Skeletal muscle cell (primary cell): ENCODE data around the gene RPRD1A.
"Not testable (repeated sequence)": the region's sequence is repeated elsewhere in the genome, so short reads cannot be mapped to it uniquely, and the experiment has no call there.

ENCODE experiments used
- DNase-seq: peaks from one replicate; pipeline ENCODE4 v3.0.0-alpha.2; 2010; ENCODE audit warnings: low read depth
- H3K4me3 ChIP-seq: 2 replicates; pipeline ENCODE4 v1.5.1; 2011; ENCODE audit warnings: low read depth, mild to moderate bottlenecking, control low read depth, low read length, moderate library complexity

RPRD1A gene

GRCh38 chr18:36083729-36084128, 16.4 kb upstream of the RPRD1A start:
- DNase-seq = no peak
- no peak overlapping the region for H3K4me3 ChIP-seq

- H3K4me3 ChIP-seq, DNase-seq: not testable (repeated sequence)
Measured at GRCh38 chr18:36081118-36081517, 13.8 kb upstream of the RPRD1A start.

- peak; percentile 30 for DNase-seq
Measured at GRCh38 chr18:36078751-36079529, 11.6 kb upstream of the RPRD1A start.

GRCh38 chr18:36077764-36078163, 10.4 kb upstream of the RPRD1A start:
- DNase-seq, H3K4me3 ChIP-seq: not testable (repeated sequence)

More at GRCh38 chr18:36078751-36079529, 11.6 kb upstream of the RPRD1A start:
- H3K4me3 ChIP-seq = no peak overlapping the region

GRCh38 chr18:36075862-36076587, 8.7 kb upstream of the RPRD1A start:
- H3K4me3 ChIP-seq = no peak overlapping the region

GRCh38 chr18:36074435-36074834, 7.1 kb upstream of the RPRD1A start:
- H3K4me3 ChIP-seq = no peak overlapping the region
- no peak for DNase-seq

More at GRCh38 chr18:36075862-36076587, 8.7 kb upstream of the RPRD1A start:
- peak; percentile 41 for DNase-seq

GRCh38 chr18:36073676-36074075, 6.3 kb upstream of the RPRD1A start:
- no peak for DNase-seq

GRCh38 chr18:36072406-36072805, 5.0 kb upstream of the RPRD1A start:
- H3K4me3 ChIP-seq, DNase-seq: not testable (repeated sequence)

More at GRCh38 chr18:36073676-36074075, 6.3 kb upstream of the RPRD1A start:
- H3K4me3 ChIP-seq = no peak overlapping the region

GRCh38 chr18:36066686-36067054, 689 bp downstream of the RPRD1A start:
- peak overlapping the region; percentile 67 for H3K4me3 ChIP-seq
- DNase-seq = no peak

- peak; percentile 49 for DNase-seq
- peak overlapping the region; percentile 67 for H3K4me3 ChIP-seq
Measured at GRCh38 chr18:36066001-36066400, 1.4 kb downstream of the RPRD1A start.

- H3K4me3 ChIP-seq, DNase-seq: not testable (repeated sequence)
Measured at GRCh38 chr18:36064809-36065079, 2.6 kb downstream of the RPRD1A start.

GRCh38 chr18:36064027-36064808, 3.1 kb downstream of the RPRD1A start:
- DNase-seq = no peak
- H3K4me3 ChIP-seq = no peak overlapping the region

- no peak overlapping the region for H3K4me3 ChIP-seq
- no peak for DNase-seq
Measured at GRCh38 chr18:36058674-36059073, 8.7 kb downstream of the RPRD1A start.

GRCh38 chr18:36051760-36052159, 15.6 kb downstream of the RPRD1A start:
- no peak for DNase-seq
- H3K4me3 ChIP-seq = no peak overlapping the region

- no peak overlapping the region for H3K4me3 ChIP-seq
- no peak for DNase-seq
Measured at GRCh38 chr18:36050479-36050878, 16.9 kb downstream of the RPRD1A start.

GRCh38 chr18:36047521-36047920, 19.8 kb downstream of the RPRD1A start:
- no peak overlapping the region for H3K4me3 ChIP-seq
- DNase-seq = no peak

- no peak for DNase-seq
- no peak overlapping the region for H3K4me3 ChIP-seq
Measured at GRCh38 chr18:36046898-36047297, 20.5 kb downstream of the RPRD1A start.

- DNase-seq = no peak
- no peak overlapping the region for H3K4me3 ChIP-seq
Measured at GRCh38 chr18:36045241-36045991, 21.9 kb downstream of the RPRD1A start.

- H3K4me3 ChIP-seq = no peak overlapping the region
- no peak for DNase-seq
Measured at GRCh38 chr18:36043153-36043552, 24.2 kb downstream of the RPRD1A start.
